Duodenal mucosa (tissue), 2 donors: ENCODE results near the gene RUNX1.

Experiments used
- H3K27ac ChIP-seq: one replicate; pipeline ENCODE4 v1.7.0; 2013; ENCODE audit warnings: low read depth, low read length
- H3K27me3 ChIP-seq, 2 donors: one replicate each; pipeline ENCODE4 v1.7.0; 2013; ENCODE audit warnings: low read length in 2 of 2, control low read depth in 1 of 2; ENCODE audit not compliant: insufficient read depth in 2 of 2, control insufficient read depth in 1 of 2
- H3K36me3 ChIP-seq, 2 donors: one replicate each; pipeline ENCODE4 v1.7.0; 2013; ENCODE audit warnings: low read length in 2 of 2, control low read depth in 1 of 2; ENCODE audit not compliant: insufficient read depth in 2 of 2, control insufficient read depth in 1 of 2
- H3K4me1 ChIP-seq, 2 donors: one replicate each; pipeline ENCODE4 v1.7.0; 2013; ENCODE audit warnings: low read length in 2 of 2, control low read depth in 1 of 2; ENCODE audit not compliant: insufficient read depth in 2 of 2, control insufficient read depth in 1 of 2
- H3K4me3 ChIP-seq, 2 donors: one replicate each; pipeline ENCODE4 v1.7.0; 2013; ENCODE audit warnings: low read length in 2 of 2, low read depth in 1 of 2
- H3K9ac ChIP-seq, 2 donors: one replicate each; pipeline ENCODE4 v1.7.0; 2013; ENCODE audit warnings: low read length in 2 of 2, low read depth in 1 of 2
- H3K9me3 ChIP-seq, 2 donors: one replicate each; pipeline ENCODE4 v1.7.0; 2013; ENCODE audit warnings: low read length in 2 of 2, control low read depth in 1 of 2; ENCODE audit not compliant: control insufficient read depth in 1 of 2

Gene RUNX1

GRCh38 chr21:34871026-34871908, 177.8 kb downstream of the RUNX1 start:
- peaks cover 28 to 53% of the 10 kb centered on the region in 2 donors for H3K36me3 ChIP-seq
- H3K27me3 ChIP-seq = no peaks in the 10 kb centered on the region
- no peak overlapping the region for H3K27ac ChIP-seq
- H3K9me3 ChIP-seq = no peaks in the 10 kb centered on the region
- no peak overlapping the region for H3K4me3 ChIP-seq
- H3K4me1 ChIP-seq = peaks cover 3 to 10% of the 10 kb centered on the region in 2 donors
- H3K9ac ChIP-seq = no peak overlapping the region

- no peak overlapping the region for H3K4me3 ChIP-seq
- H3K36me3 ChIP-seq = peaks cover 27 to 54% of the 10 kb centered on the region in 2 donors
- H3K27me3 ChIP-seq = no peaks in the 10 kb centered on the region
- peaks cover 12 to 19% of the 10 kb centered on the region in 2 donors for H3K4me1 ChIP-seq
- no peak overlapping the region for H3K9ac ChIP-seq
- no peaks in the 10 kb centered on the region for H3K9me3 ChIP-seq
- no peak overlapping the region for H3K27ac ChIP-seq
Measured at GRCh38 chr21:34870246-34870645, 178.9 kb downstream of the RUNX1 start.

- Histone ChIP-seq H3K9ac (no peak overlapping the region), H3K27me3 (no peaks in the 10 kb centered on the region), H3K4me3 (no peak overlapping the region), H3K4me1 (peaks cover 19 to 20% of the 10 kb centered on the region in 2 donors), H3K36me3 (peaks cover 27 to 59% of the 10 kb centered on the region in 2 donors), H3K27ac (no peak overlapping the region), H3K9me3 (no peaks in the 10 kb centered on the region)
Measured at GRCh38 chr21:34869545-34869944, 179.6 kb downstream of the RUNX1 start.

GRCh38 chr21:34867785-34868184, 181.3 kb downstream of the RUNX1 start:
- Histone ChIP-seq H3K27me3 (no peaks in the 10 kb centered on the region), H3K4me1 (peaks cover 29 to 35% of the 10 kb centered on the region in 2 donors), H3K4me3 (no peak overlapping the region), H3K27ac (no peak overlapping the region), H3K36me3 (peaks cover 22 to 47% of the 10 kb centered on the region in 2 donors), H3K9me3 (no peaks in the 10 kb centered on the region), H3K9ac (no peak overlapping the region)

GRCh38 chr21:34865400-34866241, 183.5 kb downstream of the RUNX1 start:
- H3K36me3 ChIP-seq = peaks cover 31 to 55% of the 10 kb centered on the region in 2 donors
- H3K27ac ChIP-seq = no peak overlapping the region
- no peak overlapping the region for H3K4me3 ChIP-seq
- H3K9ac ChIP-seq = no peak overlapping the region
- H3K27me3 ChIP-seq = no peaks in the 10 kb centered on the region
- H3K9me3 ChIP-seq = no peaks in the 10 kb centered on the region
- H3K4me1 ChIP-seq = peaks cover 29 to 35% of the 10 kb centered on the region in 2 donors

GRCh38 chr21:34864370-34865149, 184.5 kb downstream of the RUNX1 start:
- Histone ChIP-seq H3K27ac (no peak overlapping the region), H3K4me3 (no peak overlapping the region), H3K9ac (no peak overlapping the region), H3K36me3 (peaks cover 21 to 51% of the 10 kb centered on the region in 2 donors), H3K27me3 (no peaks in the 10 kb centered on the region), H3K9me3 (no peaks in the 10 kb centered on the region), H3K4me1 (peaks cover 29 to 34% of the 10 kb centered on the region in 2 donors)

- H3K9ac ChIP-seq = no peak overlapping the region
- no peaks in the 10 kb centered on the region for H3K9me3 ChIP-seq
- H3K27ac ChIP-seq = no peak overlapping the region
- H3K4me1 ChIP-seq = peaks cover 30 to 32% of the 10 kb centered on the region in 2 donors
- no peaks in the 10 kb centered on the region for H3K27me3 ChIP-seq
- H3K36me3 ChIP-seq = peaks cover 25 to 52% of the 10 kb centered on the region in 2 donors
- H3K4me3 ChIP-seq = no peak overlapping the region
Measured at GRCh38 chr21:34862951-34863350, 186.2 kb downstream of the RUNX1 start.

GRCh38 chr21:34861258-34861657, 187.8 kb downstream of the RUNX1 start:
- Histone ChIP-seq H3K9me3 (no peaks in the 10 kb centered on the region), H3K27ac (no peak overlapping the region), H3K9ac (no peak overlapping the region), H3K27me3 (no peaks in the 10 kb centered on the region), H3K4me1 (peaks cover 29 to 30% of the 10 kb centered on the region in 2 donors), H3K36me3 (peaks cover 38 to 65% of the 10 kb centered on the region in 2 donors), H3K4me3 (no peak overlapping the region)

GRCh38 chr21:34859976-34860653, 189.0 kb downstream of the RUNX1 start:
- H3K9ac ChIP-seq = no peak overlapping the region
- no peaks in the 10 kb centered on the region for H3K27me3 ChIP-seq
- H3K27ac ChIP-seq = no peak overlapping the region
- H3K4me3 ChIP-seq = no peak overlapping the region
- peaks cover 19 to 20% of the 10 kb centered on the region in 2 donors for H3K4me1 ChIP-seq
- peaks cover 42 to 62% of the 10 kb centered on the region in 2 donors for H3K36me3 ChIP-seq
- no peaks in the 10 kb centered on the region for H3K9me3 ChIP-seq
